NCI-H187 treated with DMSO at 0.1 percent for 48 hours (cell line): ENCODE results near the gene CBX1.
"Not testable (repeated sequence)": the region's sequence is repeated elsewhere in the genome, so short reads cannot be mapped to it uniquely, and the experiment has no call there.

ENCODE experiments used
- DNase-seq: peaks from one replicate; lab custom pipeline; 2025; lab: John Stamatoyannopoulos, UW

CBX1 gene

GRCh38 chr17:48123111-48123510 is 21.8 kb upstream of the CBX1 start:
- no peak for DNase-seq

- no peak for DNase-seq
Measured at GRCh38 chr17:48122665-48123045, 21.4 kb upstream of the CBX1 start.

- DNase-seq, result no peak
Measured at GRCh38 chr17:48121923-48122664, 20.8 kb upstream of the CBX1 start.

- DNase-seq, result no peak
Measured at GRCh38 chr17:48113201-48113676, 12.0 kb upstream of the CBX1 start.

- no peak for DNase-seq
Measured at GRCh38 chr17:48111937-48112241, 10.6 kb upstream of the CBX1 start.

GRCh38 chr17:48110761-48111160 is 9.5 kb upstream of the CBX1 start:
- DNase-seq, result no peak

- peak; percentile 72 for DNase-seq
Measured at GRCh38 chr17:48107137-48108055, 6.1 kb upstream of the CBX1 start, which contains the start of gene SNX11. TSS of gene SNX11 (plus strand) at chr17:48107766. CDS start at chr17:48112044, 4,278 bp downstream.

- no peak for DNase-seq
Measured at GRCh38 chr17:48106802-48107136, 5.5 kb upstream of the CBX1 start.

GRCh38 chr17:48104440-48104839 is 3.2 kb upstream of the CBX1 start:
- DNase-seq, result no peak

GRCh38 chr17:48102798-48103715 is 1.8 kb upstream of the CBX1 start:
- DNase-seq, result no peak

GRCh38 chr17:48102043-48102750 is 919 bp upstream of the CBX1 start:
- no peak for DNase-seq

- no peak for DNase-seq
Measured at GRCh38 chr17:48100591-48101011, 677 bp downstream of the CBX1 start.

GRCh38 chr17:48100160-48100559 is 1.1 kb downstream of the CBX1 start:
- no peak for DNase-seq

GRCh38 chr17:48095611-48096010 is 5.7 kb downstream of the CBX1 start:
- DNase-seq, result no peak

- no peak for DNase-seq
Measured at GRCh38 chr17:48093341-48094045, 7.8 kb downstream of the CBX1 start.

GRCh38 chr17:48084932-48085331 is 16.3 kb downstream of the CBX1 start:
- DNase-seq, result no peak

- DNase-seq, result no peak
Measured at GRCh38 chr17:48081858-48082257, 19.4 kb downstream of the CBX1 start.

- not testable (repeated sequence) for DNase-seq
Measured at GRCh38 chr17:48077152-48077551, 24.1 kb downstream of the CBX1 start.

GRCh38 chr17:48074322-48075081 is 26.8 kb downstream of the CBX1 start:
- no peak for DNase-seq

GRCh38 chr17:48073566-48074094 is 27.6 kb downstream of the CBX1 start:
- DNase-seq, result not testable (repeated sequence)
